ENCODE data around the gene FOXD2.

FOXD2 gene

GRCh38 chr1:47479664-47480063 is 41.8 kb downstream of the FOXD2 start:
- no peak for DNase-seq (ENCODE audit: low spot score)
- Mint-ChIP-seq H3K9me3 (no peaks in the 10 kb centered on the region), H3K4me1 (ENCODE audit: low read depth) (no peaks in the 10 kb centered on the region), H3K27me3 (ENCODE audit: low read depth) (no peaks in the 10 kb centered on the region), H3K4me3 (no peak overlapping the region), H3K27ac (no peak overlapping the region), H3K36me3 (ENCODE audit: low read depth) (no peaks in the 10 kb centered on the region)

DNA sequence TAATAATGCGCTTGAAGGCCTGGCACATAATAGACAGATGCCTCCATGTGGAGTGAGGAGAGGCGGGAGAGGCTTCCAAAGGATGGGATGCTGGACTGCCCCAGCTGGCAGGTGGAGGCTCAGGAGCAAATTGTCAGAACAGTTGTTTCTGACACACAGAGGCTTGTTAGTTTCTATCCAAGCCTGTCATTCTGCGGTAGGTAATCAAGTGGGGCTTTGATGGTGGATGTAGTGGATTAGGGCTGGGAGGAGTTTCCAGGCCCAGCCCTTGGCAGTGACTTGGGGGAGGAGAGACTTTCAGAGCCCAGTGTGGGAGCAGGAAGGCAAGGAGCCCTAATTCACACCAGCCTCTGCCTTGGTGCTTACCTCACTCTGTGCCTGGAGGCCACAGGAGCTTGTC is 44.1 kb downstream of the FOXD2 start:
- H3K4me3 Mint-ChIP-seq = no peak overlapping the region

DNA sequence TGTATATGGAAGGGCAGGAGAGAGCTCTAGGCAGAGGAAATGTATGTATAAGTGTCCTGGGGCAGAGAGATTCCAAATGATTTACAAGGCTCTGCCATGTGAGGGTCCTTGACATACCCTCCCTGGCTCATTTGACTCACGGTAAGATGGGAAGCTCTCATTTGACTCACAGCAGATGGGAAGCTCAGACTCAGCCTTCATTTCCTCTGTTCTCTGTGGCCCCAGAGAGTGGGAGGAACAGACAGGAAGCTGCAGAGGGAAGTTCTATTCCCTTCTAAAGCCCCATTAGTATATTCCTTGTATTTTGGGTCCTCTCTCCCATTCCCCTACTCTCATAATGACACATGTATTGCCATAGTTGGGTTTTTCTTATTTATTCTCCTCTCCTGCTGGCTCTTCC is 44.9 kb downstream of the FOXD2 start:
- DNase-seq (ENCODE audit: low spot score) = no peak
- Mint-ChIP-seq H3K4me3 (no peak overlapping the region), H3K27ac (no peak overlapping the region), H3K36me3 (ENCODE audit: low read depth) (no peaks in the 10 kb centered on the region), H3K9me3 (no peaks in the 10 kb centered on the region), H3K4me1 (ENCODE audit: low read depth) (no peaks in the 10 kb centered on the region), H3K27me3 (ENCODE audit: low read depth) (no peaks in the 10 kb centered on the region)

More for the DNA sequence above, 44.1 kb downstream of the FOXD2 start:
- H3K27me3 Mint-ChIP-seq (ENCODE audit: low read depth) = no peaks in the 10 kb centered on the region
- no peak overlapping the region for H3K27ac Mint-ChIP-seq
- H3K4me1 Mint-ChIP-seq (ENCODE audit: low read depth) = no peaks in the 10 kb centered on the region
- H3K36me3 Mint-ChIP-seq (ENCODE audit: low read depth) = no peaks in the 10 kb centered on the region
- H3K9me3 Mint-ChIP-seq = no peaks in the 10 kb centered on the region
- DNase-seq (ENCODE audit: low spot score) = no peak

DNA sequence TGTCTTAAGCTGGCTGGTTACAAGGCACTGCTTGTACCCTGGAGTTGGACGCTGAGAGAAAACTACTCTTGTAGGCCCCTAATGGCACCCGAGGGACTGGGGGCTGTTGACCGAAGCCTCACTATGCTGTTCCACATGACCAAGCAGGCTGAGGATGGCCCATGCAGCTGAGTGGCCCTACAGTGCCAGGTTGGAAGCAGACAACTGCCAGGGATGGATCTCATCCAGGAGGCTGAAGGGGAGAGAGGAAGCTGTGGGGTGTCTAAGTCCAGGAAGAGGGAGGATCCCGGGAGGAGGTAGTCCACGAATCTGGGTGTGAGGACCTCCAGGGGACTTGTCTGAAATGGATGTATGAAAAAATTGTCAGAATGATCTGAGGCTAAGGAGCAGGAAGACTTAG is 45.8 kb downstream of the FOXD2 start:
- no peaks in the 10 kb centered on the region for H3K27me3 Mint-ChIP-seq (ENCODE audit: low read depth)
- H3K36me3 Mint-ChIP-seq (ENCODE audit: low read depth) = no peaks in the 10 kb centered on the region
- no peaks in the 10 kb centered on the region for H3K9me3 Mint-ChIP-seq
- DNase-seq (ENCODE audit: low spot score) = no peak
- no peak overlapping the region for H3K27ac Mint-ChIP-seq
- H3K4me1 Mint-ChIP-seq (ENCODE audit: low read depth) = no peaks in the 10 kb centered on the region
- H3K4me3 Mint-ChIP-seq = no peak overlapping the region

- Mint-ChIP-seq H3K27ac (no peak overlapping the region), H3K4me1 (ENCODE audit: low read depth) (no peaks in the 10 kb centered on the region), H3K27me3 (ENCODE audit: low read depth) (no peaks in the 10 kb centered on the region), H3K9me3 (no peaks in the 10 kb centered on the region), H3K4me3 (no peak overlapping the region), H3K36me3 (ENCODE audit: low read depth) (no peaks in the 10 kb centered on the region)
- no peak for DNase-seq (ENCODE audit: low spot score)
These were observed 48.0 kb downstream of the FOXD2 start for GRCh38 chr1:47485817-47486216.

DNA sequence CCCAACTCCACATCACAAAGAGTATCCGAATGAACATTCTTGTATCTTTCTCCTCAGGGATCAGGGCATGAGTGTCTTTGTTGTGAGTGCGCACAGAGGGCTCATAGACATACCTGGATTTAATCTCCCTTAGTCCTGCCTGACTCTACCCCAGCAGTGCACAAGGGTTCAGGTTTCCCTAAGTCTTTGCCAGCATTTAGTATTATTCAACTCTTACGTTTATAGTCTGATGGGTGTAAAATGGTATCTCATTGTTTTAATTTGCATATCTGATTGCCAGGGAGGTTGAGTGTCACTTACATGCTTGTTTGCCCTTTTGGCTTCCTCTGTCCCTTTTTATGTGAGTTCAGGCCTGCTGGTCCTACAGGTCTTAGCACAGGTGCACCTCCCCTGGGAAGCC is 49.5 kb downstream of the FOXD2 start:
- Mint-ChIP-seq H3K27me3 (ENCODE audit: low read depth) (no peaks in the 10 kb centered on the region), H3K4me3 (no peak overlapping the region), H3K36me3 (ENCODE audit: low read depth) (no peaks in the 10 kb centered on the region), H3K4me1 (ENCODE audit: low read depth) (no peaks in the 10 kb centered on the region), H3K9me3 (no peaks in the 10 kb centered on the region), H3K27ac (no peak overlapping the region)
- no peak for DNase-seq (ENCODE audit: low spot score)

- Mint-ChIP-seq H3K27me3 (ENCODE audit: low read depth) (no peaks in the 10 kb centered on the region), H3K4me1 (ENCODE audit: low read depth) (no peaks in the 10 kb centered on the region), H3K36me3 (ENCODE audit: low read depth) (no peaks in the 10 kb centered on the region), H3K27ac (no peak overlapping the region), H3K4me3 (no peak overlapping the region), H3K9me3 (no peaks in the 10 kb centered on the region)
- DNase-seq (ENCODE audit: low spot score) = no peak
These were observed 50.1 kb downstream of the FOXD2 start for GRCh38 chr1:47487850-47488450.

Measured in T-helper 2 cell treated with Interferon-gamma antibody and Interleukin-4, amounts not matched to agents 5 μg/mL and 100 μg/mL, for 36 hours (primary cell).